GM12878 (cell line): ENCODE measurements around the gene NCAPD2. TPM values are rescaled to one million over a fixed set of nuclear protein-coding genes. Genes with fewer than 3 reads are reported as not detected.

Experiments
- BMI1 ChIP-seq: fragments of 450-650 bp; IDR thresholded peaks from 2 replicates; pipeline ENCODE4 v1.6.1; 2016; ENCODE audit warnings: mild to moderate bottlenecking, moderate library complexity, borderline replicate concordance
- BRCA1 ChIP-seq: IDR thresholded peaks from 2 replicates; pipeline ENCODE4 v1.6.1; 2011; ENCODE audit warnings: low read depth, low read length, improper control_type of control experiment
- CREB1 ChIP-seq: IDR thresholded peaks from 2 replicates; pipeline ENCODE4 v1.6.1; 2012; ENCODE audit warnings: low read depth, mild to moderate bottlenecking, inconsistent platforms
- GABPA ChIP-seq: IDR thresholded peaks from 2 replicates; pipeline ENCODE4 v1.6.1; 2014; ENCODE audit warnings: antibody characterized with exemption, low read depth, mild to moderate bottlenecking, inconsistent platforms
- HCFC1 ChIP-seq: fragments of 150-350 bp; IDR thresholded peaks from 2 replicates; pipeline ENCODE4 v1.6.1; 2014; ENCODE audit warnings: low read length
- HDAC2 ChIP-seq: fragments of 200-600 bp; sonication (generic); IDR thresholded peaks from 2 replicates; pipeline ENCODE4 v1.6.1; 2017
- PAX8 ChIP-seq: fragments of 450-650 bp; IDR thresholded peaks from 2 replicates; pipeline ENCODE4 v1.6.1; 2017; ENCODE audit warnings: mild to moderate bottlenecking, moderate library complexity
- RAD21 ChIP-seq: IDR thresholded peaks from 2 replicates; pipeline ENCODE4 v1.6.1; 2011; ENCODE audit warnings: mild to moderate bottlenecking, low read depth, low read length, moderate library complexity; ENCODE audit not compliant: insufficient read depth
- SMAD5 ChIP-seq: IDR thresholded peaks from 2 replicates; pipeline ENCODE4 v1.6.1; 2016; ENCODE audit warnings: antibody characterized with exemption, low read depth
- SUPT20H ChIP-seq: IDR thresholded peaks from 2 replicates; pipeline ENCODE4 v1.6.1; 2011; ENCODE audit warnings: low read depth, mild to moderate bottlenecking, low read length, moderate library complexity, borderline replicate concordance; ENCODE audit not compliant: control insufficient read depth
- SUZ12 ChIP-seq: fragments of 200-600 bp; sonication (generic); IDR thresholded peaks from one replicate; pipeline ENCODE4 v1.6.1; 2018; ENCODE audit warnings: antibody characterized with exemption, mild to moderate bottlenecking; ENCODE audit not compliant: unreplicated experiment
- TAF1 ChIP-seq: IDR thresholded peaks from 2 replicates; pipeline ENCODE4 v1.6.1; 2011; ENCODE audit warnings: mild to moderate bottlenecking, low read depth, low read length, borderline replicate concordance
- ZNF207 ChIP-seq: fragments of 450-650 bp; IDR thresholded peaks from 2 replicates; pipeline ENCODE4 v1.6.1; 2014; ENCODE audit warnings: antibody characterized with exemption, mild to moderate bottlenecking, borderline replicate concordance
- polyA plus RNA-seq, 11 experiments: library from polyadenylated mRNA; depleted of rRNA in 4 of 11; unstranded in 6 of 11; stranded (reverse) in 5 of 11; fragments of >200 nt; fragmentation: Nextera tagmentation in 4 of 11; fragmentation: Illumina TruSeq in 1 of 11; extraction: Ambion mirVana in 4 of 11; extraction: Trizol in 1 of 11; gene quantifications; 1 replicate in 1 of 11; 2 replicates in 10 of 11; pipeline versions ENCODE4 v1.2.1 to v1.2.3, GENCODE V29; 2011 to 2016; ENCODE audit warnings: inconsistent platforms in 2 of 11, missing spikeins in 2 of 11, low read depth in 1 of 11
- total RNA-seq, 4 experiments: library from RNA; depleted of rRNA in 3 of 4; stranded (reverse); fragments of >200 nt in 3 of 4; fragmentation: Illumina TruSeq in 1 of 4; extraction: Trizol in 1 of 4; gene quantifications; 2 replicates each; pipeline versions ENCODE4 v1.2.1 to v1.2.3, GENCODE V29; 2013 to 2021
- TF ChIP-seq, protein P1 (sequence below): IDR thresholded peaks from 2 replicates; pipeline ENCODE4 v1.6.1; 2012; ENCODE audit warnings: low read depth, low read length, improper control_type of control experiment
- TF ChIP-seq, protein P2 (sequence below): fragments of 450-650 bp; IDR thresholded peaks from 2 replicates; pipeline ENCODE4 v1.6.1; 2017; ENCODE audit warnings: mild to moderate bottlenecking, moderate library complexity
- TF ChIP-seq, protein P3 (sequence below): fragments of 150-350 bp; IDR thresholded peaks from 2 replicates; pipeline ENCODE4 v1.6.1; 2016; ENCODE audit warnings: low read depth, low read length
- TF ChIP-seq, protein P4 (sequence below): fragments of 450-650 bp; IDR thresholded peaks from 2 replicates; pipeline ENCODE4 v1.6.1; 2017; ENCODE audit warnings: mild to moderate bottlenecking, moderate library complexity

NCAPD2 gene
- total and polyA plus RNA-seq, 10 of the 15 experiments (the other 5 are each of a cell fraction or from before 2014, with no cell fraction given) = 24.2 to 160 (median 110) TPM

DNA sequence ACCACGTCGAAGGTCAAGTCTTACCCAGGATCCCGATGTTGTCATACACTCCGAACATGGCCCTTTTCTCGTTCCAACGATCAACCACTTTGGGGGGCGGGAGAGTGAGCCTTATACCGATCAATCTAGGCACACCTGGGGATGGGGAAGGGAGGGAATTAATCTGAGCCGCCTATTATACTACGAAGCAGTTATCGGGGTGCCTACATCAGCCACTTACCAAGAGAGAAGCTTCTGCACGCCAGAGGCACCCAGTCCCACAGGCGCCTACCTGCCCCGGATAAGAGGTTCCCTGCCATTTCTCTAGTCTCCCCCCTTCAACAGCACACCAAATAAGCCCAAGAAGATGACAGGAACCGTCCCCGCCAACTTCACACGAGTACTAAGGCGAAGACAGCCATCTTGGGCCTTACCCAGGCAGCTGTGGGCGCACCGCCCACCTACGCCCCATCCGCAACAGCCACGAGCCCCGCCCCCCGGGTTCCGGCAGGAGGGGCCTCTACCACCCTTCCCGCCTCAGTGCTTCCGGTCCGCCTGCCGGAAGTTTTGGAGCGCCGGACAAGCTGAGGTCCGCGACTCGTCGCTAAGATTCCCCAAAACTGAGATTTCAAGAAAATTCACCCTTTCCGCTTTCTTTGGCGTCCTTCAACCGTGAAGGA, 935 bp upstream of the NCAPD2 start, which contains the start of gene MRPL51 (continued):
- TF ChIP-seq ZNF207 (peak; percentile 60; the same call in 1 of the 2 replicates), CREB1 (peak; percentile 87), HCFC1 (peak; percentile 63), TAF1 (peak; percentile 90; the same call in 1 of the 2 replicates), HDAC2 (no peak), SMAD5 (peak; percentile 79; the same call in 1 of the 2 replicates), GABPA (peak; percentile 96), RAD21 (no peak), BRCA1 (no peak), BMI1 (no peak), SUZ12 (no peak), PAX8 (peak; percentile 47; the same call in 1 of the 2 replicates), SUPT20H (no peak)
- TF ChIP-seq, protein P1, sequence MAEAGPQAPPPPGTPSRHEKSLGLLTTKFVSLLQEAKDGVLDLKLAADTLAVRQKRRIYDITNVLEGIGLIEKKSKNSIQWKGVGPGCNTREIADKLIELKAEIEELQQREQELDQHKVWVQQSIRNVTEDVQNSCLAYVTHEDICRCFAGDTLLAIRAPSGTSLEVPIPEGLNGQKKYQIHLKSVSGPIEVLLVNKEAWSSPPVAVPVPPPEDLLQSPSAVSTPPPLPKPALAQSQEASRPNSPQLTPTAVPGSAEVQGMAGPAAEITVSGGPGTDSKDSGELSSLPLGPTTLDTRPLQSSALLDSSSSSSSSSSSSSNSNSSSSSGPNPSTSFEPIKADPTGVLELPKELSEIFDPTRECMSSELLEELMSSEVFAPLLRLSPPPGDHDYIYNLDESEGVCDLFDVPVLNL = no peak
- TF ChIP-seq, protein P2, sequence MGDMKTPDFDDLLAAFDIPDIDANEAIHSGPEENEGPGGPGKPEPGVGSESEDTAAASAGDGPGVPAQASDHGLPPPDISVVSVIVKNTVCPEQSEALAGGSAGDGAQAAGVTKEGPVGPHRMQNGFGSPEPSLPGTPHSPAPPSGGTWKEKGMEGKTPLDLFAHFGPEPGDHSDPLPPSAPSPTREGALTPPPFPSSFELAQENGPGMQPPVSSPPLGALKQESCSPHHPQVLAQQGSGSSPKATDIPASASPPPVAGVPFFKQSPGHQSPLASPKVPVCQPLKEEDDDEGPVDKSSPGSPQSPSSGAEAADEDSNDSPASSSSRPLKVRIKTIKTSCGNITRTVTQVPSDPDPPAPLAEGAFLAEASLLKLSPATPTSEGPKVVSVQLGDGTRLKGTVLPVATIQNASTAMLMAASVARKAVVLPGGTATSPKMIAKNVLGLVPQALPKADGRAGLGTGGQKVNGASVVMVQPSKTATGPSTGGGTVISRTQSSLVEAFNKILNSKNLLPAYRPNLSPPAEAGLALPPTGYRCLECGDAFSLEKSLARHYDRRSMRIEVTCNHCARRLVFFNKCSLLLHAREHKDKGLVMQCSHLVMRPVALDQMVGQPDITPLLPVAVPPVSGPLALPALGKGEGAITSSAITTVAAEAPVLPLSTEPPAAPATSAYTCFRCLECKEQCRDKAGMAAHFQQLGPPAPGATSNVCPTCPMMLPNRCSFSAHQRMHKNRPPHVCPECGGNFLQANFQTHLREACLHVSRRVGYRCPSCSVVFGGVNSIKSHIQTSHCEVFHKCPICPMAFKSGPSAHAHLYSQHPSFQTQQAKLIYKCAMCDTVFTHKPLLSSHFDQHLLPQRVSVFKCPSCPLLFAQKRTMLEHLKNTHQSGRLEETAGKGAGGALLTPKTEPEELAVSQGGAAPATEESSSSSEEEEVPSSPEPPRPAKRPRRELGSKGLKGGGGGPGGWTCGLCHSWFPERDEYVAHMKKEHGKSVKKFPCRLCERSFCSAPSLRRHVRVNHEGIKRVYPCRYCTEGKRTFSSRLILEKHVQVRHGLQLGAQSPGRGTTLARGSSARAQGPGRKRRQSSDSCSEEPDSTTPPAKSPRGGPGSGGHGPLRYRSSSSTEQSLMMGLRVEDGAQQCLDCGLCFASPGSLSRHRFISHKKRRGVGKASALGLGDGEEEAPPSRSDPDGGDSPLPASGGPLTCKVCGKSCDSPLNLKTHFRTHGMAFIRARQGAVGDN = peak; percentile 22; the same call in 1 of the 2 replicates
- TF ChIP-seq, protein P3, sequence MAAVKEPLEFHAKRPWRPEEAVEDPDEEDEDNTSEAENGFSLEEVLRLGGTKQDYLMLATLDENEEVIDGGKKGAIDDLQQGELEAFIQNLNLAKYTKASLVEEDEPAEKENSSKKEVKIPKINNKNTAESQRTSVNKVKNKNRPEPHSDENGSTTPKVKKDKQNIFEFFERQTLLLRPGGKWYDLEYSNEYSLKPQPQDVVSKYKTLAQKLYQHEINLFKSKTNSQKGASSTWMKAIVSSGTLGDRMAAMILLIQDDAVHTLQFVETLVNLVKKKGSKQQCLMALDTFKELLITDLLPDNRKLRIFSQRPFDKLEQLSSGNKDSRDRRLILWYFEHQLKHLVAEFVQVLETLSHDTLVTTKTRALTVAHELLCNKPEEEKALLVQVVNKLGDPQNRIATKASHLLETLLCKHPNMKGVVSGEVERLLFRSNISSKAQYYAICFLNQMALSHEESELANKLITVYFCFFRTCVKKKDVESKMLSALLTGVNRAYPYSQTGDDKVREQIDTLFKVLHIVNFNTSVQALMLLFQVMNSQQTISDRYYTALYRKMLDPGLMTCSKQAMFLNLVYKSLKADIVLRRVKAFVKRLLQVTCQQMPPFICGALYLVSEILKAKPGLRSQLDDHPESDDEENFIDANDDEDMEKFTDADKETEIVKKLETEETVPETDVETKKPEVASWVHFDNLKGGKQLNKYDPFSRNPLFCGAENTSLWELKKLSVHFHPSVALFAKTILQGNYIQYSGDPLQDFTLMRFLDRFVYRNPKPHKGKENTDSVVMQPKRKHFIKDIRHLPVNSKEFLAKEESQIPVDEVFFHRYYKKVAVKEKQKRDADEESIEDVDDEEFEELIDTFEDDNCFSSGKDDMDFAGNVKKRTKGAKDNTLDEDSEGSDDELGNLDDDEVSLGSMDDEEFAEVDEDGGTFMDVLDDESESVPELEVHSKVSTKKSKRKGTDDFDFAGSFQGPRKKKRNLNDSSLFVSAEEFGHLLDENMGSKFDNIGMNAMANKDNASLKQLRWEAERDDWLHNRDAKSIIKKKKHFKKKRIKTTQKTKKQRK = no peak
- TF ChIP-seq, protein P4, sequence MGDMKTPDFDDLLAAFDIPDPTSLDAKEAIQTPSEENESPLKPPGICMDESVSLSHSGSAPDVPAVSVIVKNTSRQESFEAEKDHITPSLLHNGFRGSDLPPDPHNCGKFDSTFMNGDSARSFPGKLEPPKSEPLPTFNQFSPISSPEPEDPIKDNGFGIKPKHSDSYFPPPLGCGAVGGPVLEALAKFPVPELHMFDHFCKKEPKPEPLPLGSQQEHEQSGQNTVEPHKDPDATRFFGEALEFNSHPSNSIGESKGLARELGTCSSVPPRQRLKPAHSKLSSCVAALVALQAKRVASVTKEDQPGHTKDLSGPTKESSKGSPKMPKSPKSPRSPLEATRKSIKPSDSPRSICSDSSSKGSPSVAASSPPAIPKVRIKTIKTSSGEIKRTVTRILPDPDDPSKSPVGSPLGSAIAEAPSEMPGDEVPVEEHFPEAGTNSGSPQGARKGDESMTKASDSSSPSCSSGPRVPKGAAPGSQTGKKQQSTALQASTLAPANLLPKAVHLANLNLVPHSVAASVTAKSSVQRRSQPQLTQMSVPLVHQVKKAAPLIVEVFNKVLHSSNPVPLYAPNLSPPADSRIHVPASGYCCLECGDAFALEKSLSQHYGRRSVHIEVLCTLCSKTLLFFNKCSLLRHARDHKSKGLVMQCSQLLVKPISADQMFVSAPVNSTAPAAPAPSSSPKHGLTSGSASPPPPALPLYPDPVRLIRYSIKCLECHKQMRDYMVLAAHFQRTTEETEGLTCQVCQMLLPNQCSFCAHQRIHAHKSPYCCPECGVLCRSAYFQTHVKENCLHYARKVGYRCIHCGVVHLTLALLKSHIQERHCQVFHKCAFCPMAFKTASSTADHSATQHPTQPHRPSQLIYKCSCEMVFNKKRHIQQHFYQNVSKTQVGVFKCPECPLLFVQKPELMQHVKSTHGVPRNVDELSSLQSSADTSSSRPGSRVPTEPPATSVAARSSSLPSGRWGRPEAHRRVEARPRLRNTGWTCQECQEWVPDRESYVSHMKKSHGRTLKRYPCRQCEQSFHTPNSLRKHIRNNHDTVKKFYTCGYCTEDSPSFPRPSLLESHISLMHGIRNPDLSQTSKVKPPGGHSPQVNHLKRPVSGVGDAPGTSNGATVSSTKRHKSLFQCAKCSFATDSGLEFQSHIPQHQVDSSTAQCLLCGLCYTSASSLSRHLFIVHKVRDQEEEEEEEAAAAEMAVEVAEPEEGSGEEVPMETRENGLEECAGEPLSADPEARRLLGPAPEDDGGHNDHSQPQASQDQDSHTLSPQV = no peak
